ENCODE results near the gene CPNE4. TPM values are rescaled to one million over a fixed set of nuclear protein-coding genes. Genes with fewer than 3 reads are reported as not detected.

CPNE4 gene
- total RNA-seq, 1 experiment from 2014 or later: 1.9 TPM

DNA sequence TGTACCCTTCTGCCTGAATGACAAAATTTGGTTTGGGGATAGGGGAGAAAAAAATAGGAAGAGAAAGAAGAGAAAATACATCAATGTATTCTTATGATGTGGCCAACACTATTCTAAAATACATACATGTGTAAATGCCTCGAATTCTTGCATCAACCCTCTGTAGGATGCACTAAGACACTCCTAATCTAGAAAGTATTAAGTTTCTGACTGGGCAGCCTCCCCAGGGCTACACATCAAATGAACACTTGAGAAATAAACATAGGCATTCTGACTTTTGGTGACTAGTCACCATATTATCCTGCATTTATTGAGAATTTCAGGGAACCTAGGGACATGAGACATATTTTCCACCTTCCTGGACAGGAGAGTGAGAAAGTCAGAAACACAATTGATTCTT is 109.2 kb downstream of the CPNE4 start:
- Histone ChIP-seq H3K9me3 (ENCODE audit: control insufficient read depth, low read depth, low read length) (no peaks in the 10 kb centered on the region), H3K56ac (ENCODE audit: insufficient read length, low read depth, low read length) (no peak overlapping the region), H3K4me2 (ENCODE audit: insufficient read depth, insufficient read length, low read length) (no peak overlapping the region), H2BK20ac (ENCODE audit: low read depth, low read length, poor library complexity, severe bottlenecking) (no peak overlapping the region), H3K79me1 (ENCODE audit: insufficient read depth, low read depth, low read length, poor library complexity, severe bottlenecking) (no peaks in the 10 kb centered on the region), H2BK120ac (ENCODE audit: low read depth, low read length, poor library complexity, severe bottlenecking) (no peak overlapping the region), H4K8ac (replicated peaks; ENCODE audit: insufficient read length, low read depth, low read length) (no peak overlapping the region), H3K27me3 (ENCODE audit: insufficient read depth, low read length) (no peaks in the 10 kb centered on the region), H2BK12ac (ENCODE audit: insufficient read length, low read depth, low read length) (no peak overlapping the region), H4K91ac (ENCODE audit: insufficient read length, low read depth, low read length) (no peak overlapping the region), H3K9ac (ENCODE audit: extremely low read depth, insufficient read length, low read length) (no peak overlapping the region), H3K23me2 (ENCODE audit: insufficient read length, low read depth, low read length, poor library complexity, severe bottlenecking) (no peaks in the 10 kb centered on the region), H2BK5ac (ENCODE audit: insufficient read length, low read length) (no peak overlapping the region), H2AFZ (ENCODE audit: low read length) (no peak overlapping the region), H3K4me1 (ENCODE audit: insufficient read depth, low read length) (no peaks in the 10 kb centered on the region; the same call in 1 of the 2 replicates), H2BK15ac (ENCODE audit: low read depth, low read length) (no peak overlapping the region), H3K23ac (ENCODE audit: insufficient read length, low read depth, low read length) (no peak overlapping the region), H3K4ac (ENCODE audit: low read depth, low read length) (no peak overlapping the region), H3K79me2 (ENCODE audit: insufficient read depth, low read length) (no peaks in the 10 kb centered on the region), H3K14ac (ENCODE audit: insufficient read depth, low read length) (no peak overlapping the region), H4K20me1 (ENCODE audit: control insufficient read depth, insufficient read depth, insufficient read length) (no peaks in the 10 kb centered on the region), H3K18ac (ENCODE audit: insufficient read length, low read depth, low read length) (no peak overlapping the region), H3K27ac (ENCODE audit: insufficient read length, low read depth, low read length) (no peak overlapping the region), H3T11ph (ENCODE audit: low read length) (no peak overlapping the region), H2AK5ac (ENCODE audit: insufficient read length, low read length) (no peak overlapping the region), H4K5ac (ENCODE audit: insufficient read length, low read depth, low read length) (no peak overlapping the region)
- TF ChIP-seq, protein P1, sequence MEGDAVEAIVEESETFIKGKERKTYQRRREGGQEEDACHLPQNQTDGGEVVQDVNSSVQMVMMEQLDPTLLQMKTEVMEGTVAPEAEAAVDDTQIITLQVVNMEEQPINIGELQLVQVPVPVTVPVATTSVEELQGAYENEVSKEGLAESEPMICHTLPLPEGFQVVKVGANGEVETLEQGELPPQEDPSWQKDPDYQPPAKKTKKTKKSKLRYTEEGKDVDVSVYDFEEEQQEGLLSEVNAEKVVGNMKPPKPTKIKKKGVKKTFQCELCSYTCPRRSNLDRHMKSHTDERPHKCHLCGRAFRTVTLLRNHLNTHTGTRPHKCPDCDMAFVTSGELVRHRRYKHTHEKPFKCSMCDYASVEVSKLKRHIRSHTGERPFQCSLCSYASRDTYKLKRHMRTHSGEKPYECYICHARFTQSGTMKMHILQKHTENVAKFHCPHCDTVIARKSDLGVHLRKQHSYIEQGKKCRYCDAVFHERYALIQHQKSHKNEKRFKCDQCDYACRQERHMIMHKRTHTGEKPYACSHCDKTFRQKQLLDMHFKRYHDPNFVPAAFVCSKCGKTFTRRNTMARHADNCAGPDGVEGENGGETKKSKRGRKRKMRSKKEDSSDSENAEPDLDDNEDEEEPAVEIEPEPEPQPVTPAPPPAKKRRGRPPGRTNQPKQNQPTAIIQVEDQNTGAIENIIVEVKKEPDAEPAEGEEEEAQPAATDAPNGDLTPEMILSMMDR (conservative IDR thresholded peaks at IDR 0.05): no peak
- Mint-ChIP-seq H3K27ac (no peak overlapping the region), H3K9me3 (no peaks in the 10 kb centered on the region), H3K36me3 (ENCODE audit: insufficient read depth in 1 of 3, low read depth in 3 of 3) (no peaks in the 10 kb centered on the region), H3K4me3 (no peak overlapping the region), H3K27me3 (ENCODE audit: low read depth) (no peaks in the 10 kb centered on the region), H3K4me1 (peaks cover 27 to 30% of the 10 kb centered on the region in 2 experiments)
- WGBS (ENCODE audit: extremely low coverage, insufficient read length, low lambda C conversion rate): no CpG with 5 or more reads among the region's 1 CpG
- DNase-seq: no peak
